Epithelial cell of esophagus (primary cell): Measurements from ENCODE around the gene ZDHHC14.
"Not testable (repeated sequence)": the region's sequence is repeated elsewhere in the genome, so short reads cannot be mapped to it uniquely, and the experiment has no call there.

Experiments used
- DNase-seq: peaks from one replicate; pipeline ENCODE4 v3.0.0; 2010; ENCODE audit warnings: low read depth
- H3K4me3 ChIP-seq: 2 replicates; pipeline ENCODE4 v1.5.1; 2011; ENCODE audit warnings: mild to moderate bottlenecking, low read length, control low read depth
- CTCF ChIP-seq: IDR thresholded peaks from 2 replicates; pipeline ENCODE4 v1.5.1; 2011; ENCODE audit warnings: low read depth, mild to moderate bottlenecking, low read length, control low read depth, inconsistent platforms; ENCODE audit not compliant: insufficient read depth; ENCODE audit errors: missing control alignments

Gene ZDHHC14

GRCh38 chr6:157405986-157406385 is 25.0 kb downstream of the ZDHHC14 start:
- H3K4me3 ChIP-seq = no peak overlapping the region
- TF ChIP-seq CTCF = no peak
- DNase-seq = peak; percentile 84

- no peak for DNase-seq
- H3K4me3 ChIP-seq = no peak overlapping the region
- no peak for TF ChIP-seq CTCF
Measured at GRCh38 chr6:157406661-157407060, 25.7 kb downstream of the ZDHHC14 start.

GRCh38 chr6:157407646-157408045 is 26.7 kb downstream of the ZDHHC14 start:
- H3K4me3 ChIP-seq = no peak overlapping the region
- TF ChIP-seq CTCF = no peak
- no peak for DNase-seq

GRCh38 chr6:157408427-157408826 is 27.4 kb downstream of the ZDHHC14 start:
- H3K4me3 ChIP-seq = not testable (repeated sequence)

GRCh38 chr6:157410045-157410444 is 29.1 kb downstream of the ZDHHC14 start:
- no peak for DNase-seq

More at GRCh38 chr6:157408427-157408826, 27.4 kb downstream of the ZDHHC14 start:
- not testable (repeated sequence) for DNase-seq

GRCh38 chr6:157411368-157411767 is 30.4 kb downstream of the ZDHHC14 start:
- TF ChIP-seq CTCF = no peak
- no peak overlapping the region for H3K4me3 ChIP-seq
- no peak for DNase-seq

More at GRCh38 chr6:157410045-157410444, 29.1 kb downstream of the ZDHHC14 start:
- TF ChIP-seq CTCF = no peak
- H3K4me3 ChIP-seq = no peak overlapping the region

- H3K4me3 ChIP-seq = no peak overlapping the region
- TF ChIP-seq CTCF = no peak
- no peak for DNase-seq
Measured at GRCh38 chr6:157412791-157413190, 31.8 kb downstream of the ZDHHC14 start.
